GM19043 (cell line): ENCODE data around the gene JADE1.

Source experiments
- ATAC-seq: cut with Tn5 transposase; IDR thresholded peaks from one replicate; pipeline ENCODE4 v1.9.1; 2021; ENCODE audit warnings: low read depth; ENCODE audit not compliant: unreplicated experiment

JADE1 gene

GRCh38 chr4:128810331-128810870 lies 901 bp downstream of the JADE1 start:
- ATAC-seq, result no peak

- peak; percentile 46 for ATAC-seq
These were observed 1.5 kb downstream of the JADE1 start for GRCh38 chr4:128810871-128811570.

GRCh38 chr4:128811571-128812441 lies 2.3 kb downstream of the JADE1 start:
- peak; percentile 34 for ATAC-seq

- peak; percentile 1 for ATAC-seq
These were observed 3.1 kb downstream of the JADE1 start for GRCh38 chr4:128812442-128813235.

- ATAC-seq, result no peak
These were observed 4.5 kb downstream of the JADE1 start for GRCh38 chr4:128813965-128814364.

GRCh38 chr4:128818442-128818841 lies 8.9 kb downstream of the JADE1 start:
- no peak for ATAC-seq

- no peak for ATAC-seq
These were observed 9.7 kb downstream of the JADE1 start for GRCh38 chr4:128819082-128819742.

- no peak for ATAC-seq
These were observed 11.2 kb downstream of the JADE1 start for GRCh38 chr4:128820671-128821070.

- ATAC-seq, result no peak
These were observed 11.7 kb downstream of the JADE1 start for GRCh38 chr4:128821151-128821550.

- ATAC-seq, result no peak
These were observed 13.6 kb downstream of the JADE1 start for GRCh38 chr4:128823025-128823661.

GRCh38 chr4:128825226-128825625 lies 15.7 kb downstream of the JADE1 start:
- ATAC-seq, result no peak

- ATAC-seq, result no peak
These were observed 17.8 kb downstream of the JADE1 start for GRCh38 chr4:128827296-128827695.

GRCh38 chr4:128830906-128831503 lies 21.5 kb downstream of the JADE1 start:
- no peak for ATAC-seq

- ATAC-seq, result peak; percentile 52
These were observed 22.2 kb downstream of the JADE1 start for GRCh38 chr4:128831531-128832242.

- peak; percentile 8 for ATAC-seq
These were observed 22.7 kb downstream of the JADE1 start for GRCh38 chr4:128832243-128832625.

GRCh38 chr4:128835498-128836222 lies 26.2 kb downstream of the JADE1 start:
- ATAC-seq, result no peak

GRCh38 chr4:128837198-128837597 lies 27.7 kb downstream of the JADE1 start:
- ATAC-seq, result no peak

GRCh38 chr4:128837679-128838078 lies 28.2 kb downstream of the JADE1 start:
- no peak for ATAC-seq
